Stimulated activated CD4-positive, alpha-beta T cell treated with anti-CD3 and anti-CD28 coated beads, Interleukin-15, amount 100 ng/mL, for 24 hours (primary cell): ENCODE data around the gene B4GALT2.

Experiments
- DNase-seq: peaks from one replicate; pipeline ENCODE4 v3.0.0-alpha.2; 2020

The B4GALT2 gene

GRCh38 chr1:43990271-43991199, 11.5 kb downstream of the B4GALT2 start:
- peak; percentile 26 for DNase-seq

DNA sequence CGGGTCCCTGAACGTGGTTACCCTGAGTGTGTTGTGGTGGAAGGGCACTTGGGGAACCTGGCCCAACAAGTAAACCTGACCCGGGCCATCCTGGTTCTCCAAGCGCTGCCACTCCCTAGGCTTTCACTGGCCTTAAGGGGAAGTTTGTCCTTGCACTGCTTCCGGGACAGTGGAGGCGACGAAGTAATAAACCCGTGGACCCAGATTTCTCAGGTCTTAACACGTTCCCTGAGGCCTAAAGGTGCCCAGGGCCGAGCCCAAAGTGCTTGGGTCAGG, 12.1 kb downstream of the B4GALT2 start:
- no peak for DNase-seq

DNA sequence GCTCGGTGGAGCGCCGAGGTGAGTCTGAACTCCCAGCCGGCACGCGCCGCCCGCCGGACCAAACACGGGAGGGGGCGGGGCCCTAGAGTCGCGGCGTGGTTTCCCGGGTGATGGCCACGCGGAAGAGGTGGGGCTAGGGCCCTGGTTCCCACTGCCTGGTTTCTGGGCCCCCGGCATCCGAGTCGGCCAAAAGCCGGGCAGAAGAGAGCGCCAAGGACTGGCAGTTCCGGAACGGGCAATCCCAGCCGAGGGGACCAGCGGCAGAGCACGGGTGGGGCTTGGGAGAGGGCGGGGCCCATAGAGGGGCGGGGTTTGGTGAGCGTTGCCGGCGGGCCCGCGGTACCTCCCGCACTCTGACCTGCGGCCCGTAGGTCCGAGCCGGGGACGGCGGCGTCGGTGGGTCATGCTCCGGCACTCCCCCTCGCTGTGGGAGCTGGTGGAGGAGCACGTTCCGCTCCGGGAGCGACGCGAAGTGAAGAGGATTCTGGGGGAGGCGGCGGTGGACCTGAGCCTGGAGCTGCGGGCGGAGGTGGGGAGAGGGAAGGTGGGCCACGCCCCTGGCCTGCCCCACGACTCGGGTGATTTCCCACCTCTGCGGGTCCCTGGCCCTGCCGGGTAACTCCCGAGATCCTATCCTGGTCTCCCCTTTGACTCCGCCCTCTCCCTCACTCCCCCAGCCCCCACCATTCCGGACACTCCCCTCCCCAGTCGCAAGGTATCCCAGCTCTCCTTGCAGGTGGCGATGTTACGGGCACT, 12.6 kb downstream of the B4GALT2 start, which contains the start of gene CCDC24:
Gene CCDC24, plus strand, starts transcription at position 124 of the 756 bp plus-strand sequence. Its CDS starts 280 bp downstream, at position 404.
- peak; percentile 88 for DNase-seq

GRCh38 chr1:43992232-43992995, 13.4 kb downstream of the B4GALT2 start:
- no peak for DNase-seq

- no peak for DNase-seq
Observed at GRCh38 chr1:43993206-43993914, 14.3 kb downstream of the B4GALT2 start.

DNA sequence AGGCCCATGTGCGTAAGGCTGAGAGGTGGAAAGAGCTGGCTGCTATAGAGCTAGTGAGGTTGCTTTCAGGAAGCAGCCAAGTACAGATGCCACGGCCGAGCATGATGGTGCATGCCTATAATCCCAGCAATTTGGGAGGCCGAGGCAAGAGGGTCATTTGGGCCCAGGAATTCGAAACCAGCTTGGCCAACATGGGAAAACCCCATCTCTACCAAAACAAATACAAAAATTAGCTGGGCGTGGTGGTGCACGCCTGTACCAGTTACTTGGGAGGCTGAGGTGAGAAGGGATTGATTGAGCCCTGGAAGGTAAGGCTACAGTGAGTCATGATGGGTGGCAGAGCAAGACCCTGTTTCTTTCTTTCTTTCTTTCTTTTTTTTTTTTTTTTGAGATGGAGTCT, 15.1 kb downstream of the B4GALT2 start:
- no peak for DNase-seq

DNA sequence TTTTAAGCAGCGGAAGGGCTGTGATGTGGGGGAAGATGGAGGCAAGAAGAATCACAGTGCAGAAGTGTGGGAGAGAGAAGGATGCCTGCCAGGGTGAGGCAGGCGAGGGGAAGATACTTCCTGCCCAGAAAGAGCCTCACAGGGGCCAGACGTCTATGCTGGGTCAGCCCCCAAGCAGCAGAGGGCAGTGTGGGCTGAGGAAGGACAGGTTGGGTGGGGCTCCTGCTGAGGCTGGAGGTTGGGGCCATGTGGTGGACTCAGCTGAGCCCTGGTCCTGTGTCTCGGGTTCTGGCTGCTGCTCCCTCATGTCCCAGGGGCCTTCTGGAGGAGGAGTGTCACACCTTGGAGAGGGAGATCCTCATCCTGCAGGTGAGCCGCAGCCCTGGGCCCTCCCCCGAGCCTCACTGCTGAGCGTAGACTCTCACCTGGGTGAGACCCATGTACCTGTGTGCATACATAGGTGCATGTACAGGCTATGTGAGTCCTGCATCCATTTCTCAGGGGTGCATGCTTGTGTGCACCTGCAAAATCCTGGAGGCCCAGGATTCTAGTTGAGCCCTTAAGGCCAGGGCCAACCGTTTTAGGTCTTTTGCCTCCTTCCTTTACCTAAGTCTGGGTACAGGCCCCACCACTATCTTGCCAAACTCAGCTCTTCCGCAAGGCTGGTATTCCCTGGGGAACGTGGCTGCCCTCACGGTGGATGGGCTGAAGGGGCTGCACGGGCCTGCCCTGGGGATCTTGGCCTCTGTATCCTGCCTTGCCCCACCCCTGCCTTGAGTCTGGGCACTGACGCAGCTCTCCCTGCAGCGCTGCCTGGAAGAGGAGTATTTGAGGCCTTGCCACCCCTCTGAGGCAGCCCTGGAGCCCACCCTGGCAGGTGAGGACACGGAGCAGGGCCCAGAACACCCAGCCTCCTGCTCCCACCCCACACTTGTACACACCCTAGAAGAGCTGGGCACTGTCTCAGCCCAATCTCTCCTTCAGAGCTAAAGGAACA, 16.1 kb downstream of the B4GALT2 start:
- DNase-seq, result peak; percentile 28

- DNase-seq, result no peak
Observed at GRCh38 chr1:43995984-43996732, 17.1 kb downstream of the B4GALT2 start.

DNA sequence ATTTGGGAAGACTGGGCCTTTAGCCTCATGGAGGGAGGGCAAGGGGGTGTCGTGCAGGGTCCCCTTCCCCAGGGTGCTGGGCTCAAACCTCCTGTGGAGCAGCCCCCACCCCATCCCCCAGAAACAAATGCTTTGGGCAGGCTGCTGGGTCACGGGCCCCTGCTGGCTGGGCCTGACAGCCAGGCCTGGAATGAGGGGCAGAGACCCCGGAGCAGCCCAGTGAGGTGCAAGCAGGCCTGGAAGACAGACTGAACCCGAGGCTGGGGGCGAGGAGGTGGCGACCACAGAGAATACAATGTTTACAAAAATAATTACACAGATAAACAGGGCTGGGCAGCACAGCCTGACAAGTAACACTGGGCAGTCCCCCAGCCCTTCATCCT, 17.7 kb downstream of the B4GALT2 start:
- DNase-seq, result no peak

DNA sequence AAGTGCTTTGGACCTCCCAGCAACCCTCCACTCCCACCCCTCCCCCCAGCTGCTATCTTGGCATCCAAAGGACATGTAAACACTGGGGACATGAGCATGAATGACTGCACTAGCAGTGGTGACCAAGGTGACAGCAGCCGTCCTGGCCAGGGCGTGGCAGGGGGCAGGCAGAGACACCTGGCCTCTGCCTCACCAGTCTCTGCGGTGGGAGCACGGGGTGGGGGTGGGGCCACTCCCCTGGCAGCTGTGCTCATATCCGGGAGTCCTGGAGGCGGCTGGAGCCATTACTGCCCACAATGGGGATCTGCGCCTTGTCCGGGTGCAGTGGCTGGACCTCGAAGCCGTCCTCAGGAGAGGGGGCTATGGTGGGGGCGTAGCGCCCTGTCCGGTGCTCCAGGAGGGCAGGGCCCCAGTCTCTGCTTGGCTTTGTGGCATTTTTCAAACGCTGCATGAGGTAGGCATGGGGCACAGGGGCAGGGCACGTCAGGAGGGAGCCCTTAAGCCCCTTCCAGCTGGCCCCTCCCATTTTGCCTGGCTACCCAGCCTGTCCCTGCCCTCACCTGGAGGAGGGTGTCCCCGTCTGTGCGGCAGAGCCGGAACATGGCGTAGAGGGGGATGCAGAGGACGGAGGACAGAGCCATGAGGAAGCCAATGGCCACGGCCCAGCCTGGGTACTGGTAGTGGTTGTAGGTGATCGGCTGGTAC, 18.4 kb downstream of the B4GALT2 start:
- DNase-seq, result no peak

GRCh38 chr1:43998000-43998378, 19.0 kb downstream of the B4GALT2 start:
- no peak for DNase-seq

GRCh38 chr1:43999455-43999854, 20.4 kb downstream of the B4GALT2 start:
- no peak for DNase-seq

- DNase-seq, result no peak
Observed at GRCh38 chr1:44000122-44000665, 21.2 kb downstream of the B4GALT2 start.

DNA sequence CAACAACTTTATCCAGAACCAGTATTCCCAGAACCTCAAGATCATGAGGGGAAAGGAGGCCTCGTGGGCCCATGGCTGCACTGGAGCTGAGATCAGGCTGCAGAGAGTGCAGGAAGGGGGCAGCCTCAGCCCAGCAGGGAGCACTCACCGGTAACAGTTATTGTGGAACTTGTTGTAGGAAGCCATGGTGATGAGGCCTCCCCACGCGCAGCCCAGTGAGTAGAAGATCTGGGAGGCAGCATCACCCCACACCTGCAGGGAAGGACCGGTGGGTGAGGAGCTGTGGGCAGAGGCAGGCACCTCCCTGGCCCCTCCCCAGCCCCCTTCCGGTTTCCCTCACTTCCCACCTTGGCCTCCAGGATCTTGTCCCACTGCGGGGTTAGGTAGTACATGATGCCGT, 23.2 kb downstream of the B4GALT2 start:
- DNase-seq, result no peak

DNA sequence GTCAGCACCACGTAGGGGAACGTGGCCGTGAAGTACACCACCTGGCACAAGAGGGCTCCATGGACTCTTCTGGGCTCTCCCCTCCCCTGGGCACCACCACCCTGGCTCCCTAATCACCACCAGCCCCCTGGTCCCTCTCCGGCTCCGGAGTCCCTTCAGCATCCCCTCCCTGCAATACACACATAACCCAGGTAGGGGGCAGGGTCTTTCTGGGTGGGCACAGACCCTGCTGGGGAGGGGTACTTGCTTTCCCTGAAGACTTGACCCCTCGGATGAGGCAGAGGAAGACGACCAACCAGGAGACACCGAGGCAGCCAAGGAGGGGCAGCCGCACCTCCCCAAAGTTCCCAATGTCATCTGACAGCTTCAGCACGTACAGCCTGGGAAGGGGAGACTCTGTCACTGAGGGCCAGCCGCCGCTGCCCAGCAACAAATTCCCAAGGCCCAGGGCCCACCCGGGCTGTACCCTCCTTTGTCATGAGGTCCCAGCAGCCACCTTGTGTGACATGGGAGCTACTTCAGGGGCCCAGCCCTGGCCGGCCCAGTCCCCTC, 23.7 kb downstream of the B4GALT2 start:
- no peak for DNase-seq

- DNase-seq, result no peak
Observed at GRCh38 chr1:44008259-44008658, 29.2 kb downstream of the B4GALT2 start.

GRCh38 chr1:44010935-44011471, 32.0 kb downstream of the B4GALT2 start:
- DNase-seq, result no peak

DNA sequence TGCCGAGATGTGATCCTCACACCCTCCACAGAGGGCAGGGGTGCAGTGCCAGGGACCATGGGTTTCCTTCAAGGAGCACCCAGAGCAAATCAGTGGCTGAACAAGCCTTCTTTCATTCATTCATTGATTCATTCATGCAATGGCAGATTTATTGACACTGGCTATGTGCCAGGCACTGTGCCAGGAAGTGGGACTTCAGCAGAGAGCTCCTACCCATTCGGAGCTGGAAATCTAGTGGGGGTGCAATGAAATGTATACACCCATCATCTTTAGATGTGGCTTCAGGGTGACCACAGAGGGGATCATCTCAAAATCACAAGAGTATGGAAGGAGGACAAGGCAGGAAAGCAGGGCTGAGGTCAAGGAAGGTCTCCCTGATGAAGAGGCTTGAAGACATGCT, 33.4 kb downstream of the B4GALT2 start:
- DNase-seq, result no peak

DNA sequence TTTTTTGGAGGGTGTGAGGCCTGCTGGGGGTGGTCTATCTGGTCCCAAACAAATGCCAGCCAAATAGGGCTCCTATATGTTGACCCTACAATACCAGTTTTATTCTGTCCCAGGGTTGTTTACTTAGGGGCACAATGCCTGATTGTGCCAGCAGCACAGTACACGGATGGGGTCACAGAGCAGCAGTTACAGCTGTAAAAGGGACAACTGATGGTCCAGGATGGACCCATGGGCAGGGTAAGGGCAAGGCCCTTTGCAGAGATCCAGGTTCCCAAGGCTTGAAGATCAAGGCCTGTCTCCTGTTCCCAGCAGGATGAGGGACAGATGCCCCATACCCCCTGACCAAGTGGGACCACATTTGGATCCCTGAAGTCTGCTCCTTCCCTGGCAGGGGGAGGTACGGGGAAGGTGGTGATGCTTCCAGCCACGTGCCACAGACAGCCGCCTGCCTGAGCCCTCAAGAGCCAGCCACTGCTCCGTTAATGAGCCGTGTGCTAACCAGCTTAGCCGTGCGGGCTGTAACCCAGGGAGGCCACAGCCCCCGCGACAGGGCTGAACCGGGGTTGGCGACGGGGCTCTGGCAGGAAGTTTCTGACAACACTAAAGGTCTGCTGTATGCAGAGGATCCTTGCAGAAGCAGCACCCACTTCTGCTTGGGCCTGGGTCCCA, 34.1 kb downstream of the B4GALT2 start:
- no peak for DNase-seq
